ENCODE data around the gene CYBC1. TPM values are rescaled to one million over a fixed set of nuclear protein-coding genes. Genes with fewer than 3 reads are reported as not detected.

Gene CYBC1
- total RNA-seq, 1 donor from 2014 or later: 124 TPM

DNA sequence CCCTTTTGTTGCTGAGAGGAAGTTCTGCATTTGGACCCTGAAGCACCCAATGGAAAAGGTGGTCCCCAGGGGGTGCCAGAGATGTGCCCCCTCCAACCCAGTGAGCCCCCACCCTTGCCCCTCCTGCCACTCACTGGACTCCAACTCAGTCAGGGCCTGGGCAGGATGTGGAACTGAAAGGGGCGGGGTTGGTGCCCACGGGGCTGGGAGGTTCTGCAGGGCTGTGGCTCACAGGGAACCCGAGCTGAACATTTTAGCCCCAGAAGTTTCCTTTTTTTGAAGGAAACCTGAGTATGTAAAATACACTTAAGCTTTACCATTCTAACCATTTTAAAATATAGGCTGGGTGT, 16.4 kb downstream of the CYBC1 start:
- H3K4me3 ChIP-seq: no peak overlapping the region
- H3K27me3 ChIP-seq: no peaks in the 10 kb centered on the region
- DNase-seq (ENCODE audit: low spot score in 2 of 2): no peak
- H3K36me3 ChIP-seq: peaks cover 0 to 7% of the 10 kb centered on the region in 2 donors
- no peaks in the 10 kb centered on the region for H3K9me3 ChIP-seq
- intact Hi-C loops (cut with DNase I): no loop called here
- no peaks in the 10 kb centered on the region for H3K4me1 ChIP-seq
- H3K27ac ChIP-seq: no peak overlapping the region
- no peak for TF ChIP-seq CTCF (IDR thresholded peaks at IDR 0.05)

- H3K9me3 ChIP-seq: no peaks in the 10 kb centered on the region
- TF ChIP-seq CTCF (IDR thresholded peaks at IDR 0.05): no peak
- peaks cover 0 to 7% of the 10 kb centered on the region in 2 donors for H3K36me3 ChIP-seq
- H3K4me1 ChIP-seq: no peaks in the 10 kb centered on the region
- H3K4me3 ChIP-seq: no peak overlapping the region
- H3K27ac ChIP-seq: no peak overlapping the region
- DNase-seq (ENCODE audit: low spot score in 2 of 2): no peak
- intact Hi-C loops (cut with DNase I): no loop called here
- H3K27me3 ChIP-seq: no peaks in the 10 kb centered on the region
Measured at GRCh38 chr17:82433560-82434215, 16.9 kb downstream of the CYBC1 start.

DNA sequence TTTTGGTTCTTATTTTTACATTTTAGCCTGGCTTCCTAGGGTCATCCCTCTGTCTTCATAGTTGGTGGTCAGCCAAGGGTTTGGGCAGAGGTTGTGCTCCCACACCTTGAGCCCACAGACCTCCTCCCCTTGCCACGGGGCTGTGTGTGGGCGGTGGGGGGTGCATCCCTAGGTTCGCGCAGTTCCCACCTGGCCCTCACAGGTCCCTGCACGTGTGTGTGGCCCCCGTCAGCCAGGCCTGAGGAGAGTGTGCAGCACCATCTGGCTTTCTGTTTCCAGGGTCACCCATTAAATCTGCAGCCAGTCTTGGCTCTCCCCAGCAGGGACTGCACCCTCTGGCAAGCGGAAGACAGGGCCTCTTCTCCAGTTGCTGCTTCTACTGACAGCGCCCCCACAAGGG, 18.5 kb downstream of the CYBC1 start:
- DNase-seq (ENCODE audit: low spot score in 2 of 2): no peak
- Histone ChIP-seq H3K9me3 (no peaks in the 10 kb centered on the region), H3K4me1 (no peaks in the 10 kb centered on the region), H3K4me3 (no peak overlapping the region), H3K27ac (no peak overlapping the region), H3K36me3 (peaks cover 0 to 4% of the 10 kb centered on the region in 2 donors), H3K27me3 (no peaks in the 10 kb centered on the region)
- intact Hi-C loops (cut with DNase I): no loop called here
- no peak for TF ChIP-seq CTCF (IDR thresholded peaks at IDR 0.05)

GRCh38 chr17:82429824-82430223, 20.7 kb downstream of the CYBC1 start:
- TF ChIP-seq CTCF (IDR thresholded peaks at IDR 0.05): no peak

DNA sequence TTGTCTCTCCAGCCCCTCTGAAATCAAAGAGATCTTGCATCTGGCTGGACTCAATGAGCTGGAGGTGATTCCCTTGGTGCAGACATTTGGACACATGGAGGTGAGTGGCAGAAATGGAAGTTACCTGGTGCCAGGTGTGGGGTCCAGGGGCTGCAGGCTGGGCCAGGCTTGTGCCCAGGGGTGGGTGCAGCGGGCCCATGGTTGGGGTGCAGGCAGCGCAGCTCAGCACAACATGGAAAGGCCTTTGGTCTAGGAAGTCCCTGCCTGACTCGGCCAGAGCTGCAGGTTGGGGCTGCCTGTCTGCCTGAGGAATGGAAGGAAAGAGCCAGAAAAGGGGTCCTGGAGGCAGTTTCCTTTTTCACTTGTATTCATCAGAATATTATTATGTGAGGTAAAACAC, 22.0 kb downstream of the CYBC1 start:
- TF ChIP-seq CTCF (IDR thresholded peaks at IDR 0.05): no peak
- H3K4me3 ChIP-seq: no peak overlapping the region
- intact Hi-C loops (cut with DNase I): no loop called here
- H3K9me3 ChIP-seq: no peaks in the 10 kb centered on the region
- no peak for DNase-seq (ENCODE audit: low spot score in 2 of 2)
- no peaks in the 10 kb centered on the region for H3K27me3 ChIP-seq
- H3K4me1 ChIP-seq: peaks cover 0 to 2% of the 10 kb centered on the region in 2 donors
- no peaks in the 10 kb centered on the region for H3K36me3 ChIP-seq
- no peak overlapping the region for H3K27ac ChIP-seq

More at GRCh38 chr17:82429824-82430223, 20.7 kb downstream of the CYBC1 start:
- no peak for DNase-seq (ENCODE audit: low spot score in 2 of 2)
- Histone ChIP-seq H3K4me1 (no peaks in the 10 kb centered on the region), H3K27me3 (no peaks in the 10 kb centered on the region), H3K27ac (no peak overlapping the region), H3K9me3 (no peaks in the 10 kb centered on the region), H3K36me3 (no peaks in the 10 kb centered on the region), H3K4me3 (no peak overlapping the region)
- intact Hi-C loops (cut with DNase I): no loop called here

GRCh38 chr17:82424863-82425159, 25.7 kb downstream of the CYBC1 start:
- Histone ChIP-seq H3K4me3 (no peak overlapping the region), H3K36me3 (no peaks in the 10 kb centered on the region), H3K27me3 (no peaks in the 10 kb centered on the region), H3K27ac (no peak overlapping the region), H3K4me1 (peaks cover 0 to 2% of the 10 kb centered on the region in 2 donors), H3K9me3 (peaks cover 0 to 6% of the 10 kb centered on the region in 2 donors)
- DNase-seq (ENCODE audit: low spot score in 2 of 2): no peak
- intact Hi-C loops (cut with DNase I): no loop called here
- TF ChIP-seq CTCF (IDR thresholded peaks at IDR 0.05): no peak

Data from ascending aorta (tissue), 2 donors.